ENCODE results near the gene PRICKLE2.

PRICKLE2 gene

DNA sequence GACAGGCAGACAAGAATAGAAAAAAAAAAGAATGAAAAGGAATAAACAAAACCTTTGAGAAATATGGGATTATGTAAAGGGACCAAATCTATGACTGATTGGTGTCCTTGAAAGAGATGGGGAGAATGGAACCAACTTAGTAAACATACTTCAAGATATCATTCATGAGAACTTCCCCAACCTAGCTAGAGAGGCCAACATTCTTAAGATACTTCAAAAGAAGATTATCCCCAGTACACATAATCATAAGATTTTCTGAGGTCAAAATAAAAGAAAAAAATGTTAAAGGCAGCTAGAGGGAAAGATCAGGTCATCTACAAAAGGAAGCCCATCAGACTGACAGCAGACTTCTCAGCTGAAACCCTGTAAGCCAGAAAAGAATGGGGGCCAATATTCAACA, 110.6 kb downstream of the PRICKLE2 start:
- H4K20me1 ChIP-seq (ENCODE audit: insufficient read depth, low read length), result no peaks in the 10 kb centered on the region
- DNase-seq, result no peak
- no peaks in the 10 kb centered on the region for H3K9me2 ChIP-seq (replicated peaks; ENCODE audit: insufficient read depth, low read length)
- no peak overlapping the region for H3K4me2 ChIP-seq (ENCODE audit: low read depth, low read length)
- no peaks in the 10 kb centered on the region for H3F3A ChIP-seq (ENCODE audit: insufficient read depth, low read length)
- no peaks in the 10 kb centered on the region for H3K36me3 ChIP-seq (replicated peaks; ENCODE audit: insufficient read depth, low read length)
- no peak overlapping the region for H3K9ac ChIP-seq (ENCODE audit: low read length)
- no peak overlapping the region for H2AFZ ChIP-seq (ENCODE audit: low read length)
- no peaks in the 10 kb centered on the region for H3K27me3 ChIP-seq (replicated peaks; ENCODE audit: insufficient read depth, low read length)
- no peak overlapping the region for H3K4me3 ChIP-seq (ENCODE audit: low read length)
- no peaks in the 10 kb centered on the region for H3K9me3 ChIP-seq (replicated peaks; ENCODE audit: insufficient read depth, low read length)
- no peaks in the 10 kb centered on the region for H3K79me2 ChIP-seq (ENCODE audit: low read length)
- no peak overlapping the region for H3K27ac ChIP-seq (ENCODE audit: low read length)
- TF ChIP-seq EZH2phosphoT487 (IDR thresholded peaks at IDR 0.05; ENCODE audit: low read length) (no peak), EZH2 (optimal IDR thresholded peaks at IDR 0.05; ENCODE audit: low read depth, low read length) (no peak)
- TF ChIP-seq, protein P1, sequence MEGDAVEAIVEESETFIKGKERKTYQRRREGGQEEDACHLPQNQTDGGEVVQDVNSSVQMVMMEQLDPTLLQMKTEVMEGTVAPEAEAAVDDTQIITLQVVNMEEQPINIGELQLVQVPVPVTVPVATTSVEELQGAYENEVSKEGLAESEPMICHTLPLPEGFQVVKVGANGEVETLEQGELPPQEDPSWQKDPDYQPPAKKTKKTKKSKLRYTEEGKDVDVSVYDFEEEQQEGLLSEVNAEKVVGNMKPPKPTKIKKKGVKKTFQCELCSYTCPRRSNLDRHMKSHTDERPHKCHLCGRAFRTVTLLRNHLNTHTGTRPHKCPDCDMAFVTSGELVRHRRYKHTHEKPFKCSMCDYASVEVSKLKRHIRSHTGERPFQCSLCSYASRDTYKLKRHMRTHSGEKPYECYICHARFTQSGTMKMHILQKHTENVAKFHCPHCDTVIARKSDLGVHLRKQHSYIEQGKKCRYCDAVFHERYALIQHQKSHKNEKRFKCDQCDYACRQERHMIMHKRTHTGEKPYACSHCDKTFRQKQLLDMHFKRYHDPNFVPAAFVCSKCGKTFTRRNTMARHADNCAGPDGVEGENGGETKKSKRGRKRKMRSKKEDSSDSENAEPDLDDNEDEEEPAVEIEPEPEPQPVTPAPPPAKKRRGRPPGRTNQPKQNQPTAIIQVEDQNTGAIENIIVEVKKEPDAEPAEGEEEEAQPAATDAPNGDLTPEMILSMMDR (IDR thresholded peaks at IDR 0.05; ENCODE audit: low read length), result no peak
- no peaks in the 10 kb centered on the region for H3K4me1 ChIP-seq (ENCODE audit: low read length)

DNA sequence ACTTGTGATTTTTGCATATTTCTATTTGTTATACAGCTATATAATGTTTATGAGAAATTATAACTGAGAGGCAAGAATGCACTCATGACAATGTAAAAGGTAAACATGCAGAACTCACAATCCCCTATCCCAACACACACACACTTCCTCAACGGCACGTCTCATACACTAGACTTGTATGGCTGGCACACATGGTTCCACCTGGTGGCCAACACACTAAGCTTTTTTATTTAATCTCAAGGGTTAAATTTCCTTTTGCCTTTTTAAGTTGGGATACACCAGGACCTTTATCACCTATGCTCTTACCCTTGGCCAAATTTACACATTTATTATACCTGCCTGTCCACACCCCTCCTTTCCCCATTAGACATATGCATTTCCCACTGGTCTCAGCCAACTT, 113.4 kb downstream of the PRICKLE2 start:
- H3K9me3 ChIP-seq (replicated peaks; ENCODE audit: insufficient read depth, low read length), result no peaks in the 10 kb centered on the region
- H3F3A ChIP-seq (ENCODE audit: insufficient read depth, low read length), result no peaks in the 10 kb centered on the region
- DNase-seq, result no peak
- H3K79me2 ChIP-seq (ENCODE audit: low read length), result no peaks in the 10 kb centered on the region
- no peak overlapping the region for H2AFZ ChIP-seq (ENCODE audit: low read length)
- H3K27me3 ChIP-seq (replicated peaks; ENCODE audit: insufficient read depth, low read length), result no peaks in the 10 kb centered on the region
- no peaks in the 10 kb centered on the region for H4K20me1 ChIP-seq (ENCODE audit: insufficient read depth, low read length)
- H3K9ac ChIP-seq (ENCODE audit: low read length), result no peak overlapping the region
- H3K36me3 ChIP-seq (replicated peaks; ENCODE audit: insufficient read depth, low read length), result no peaks in the 10 kb centered on the region
- H3K9me2 ChIP-seq (replicated peaks; ENCODE audit: insufficient read depth, low read length), result no peaks in the 10 kb centered on the region
- H3K4me2 ChIP-seq (ENCODE audit: low read depth, low read length), result no peak overlapping the region
- TF ChIP-seq, protein P1 (IDR thresholded peaks at IDR 0.05; ENCODE audit: low read length), result no peak
- TF ChIP-seq EZH2 (optimal IDR thresholded peaks at IDR 0.05; ENCODE audit: low read depth, low read length), result no peak
- TF ChIP-seq EZH2phosphoT487 (IDR thresholded peaks at IDR 0.05; ENCODE audit: low read length), result no peak
- no peak overlapping the region for H3K4me3 ChIP-seq (ENCODE audit: low read length)
- H3K27ac ChIP-seq (ENCODE audit: low read length), result no peak overlapping the region
- no peaks in the 10 kb centered on the region for H3K4me1 ChIP-seq (ENCODE audit: low read length)

DNA sequence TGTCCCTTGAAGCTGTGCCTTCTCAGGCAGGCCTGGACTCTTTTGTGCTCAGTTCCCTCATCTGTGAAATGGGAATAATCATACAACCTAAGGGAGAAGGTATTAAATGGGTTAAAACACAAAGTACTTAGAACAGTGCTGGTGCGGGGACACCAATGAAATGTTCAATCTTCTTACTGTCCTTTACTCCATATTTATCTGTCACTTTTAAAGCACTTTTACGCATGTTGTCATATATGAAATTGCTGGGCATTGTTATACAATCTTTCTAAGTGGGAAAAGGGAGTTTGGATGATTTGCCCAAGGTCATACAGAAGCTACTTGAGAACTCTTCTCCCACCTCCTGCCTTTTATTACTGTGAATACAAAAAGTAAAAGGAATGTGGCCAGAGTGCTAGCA, 114.2 kb downstream of the PRICKLE2 start:
- no peaks in the 10 kb centered on the region for H3K9me3 ChIP-seq (replicated peaks; ENCODE audit: insufficient read depth, low read length)
- no peaks in the 10 kb centered on the region for H3K36me3 ChIP-seq (replicated peaks; ENCODE audit: insufficient read depth, low read length)
- H3K9me2 ChIP-seq (replicated peaks; ENCODE audit: insufficient read depth, low read length), result no peaks in the 10 kb centered on the region
- no peaks in the 10 kb centered on the region for H4K20me1 ChIP-seq (ENCODE audit: insufficient read depth, low read length)
- no peak overlapping the region for H3K4me3 ChIP-seq (ENCODE audit: low read length)
- H3K4me1 ChIP-seq (ENCODE audit: low read length), result no peaks in the 10 kb centered on the region
- H3K79me2 ChIP-seq (ENCODE audit: low read length), result no peaks in the 10 kb centered on the region
- no peak overlapping the region for H3K9ac ChIP-seq (ENCODE audit: low read length)
- DNase-seq, result no peak
- no peak overlapping the region for H3K27ac ChIP-seq (ENCODE audit: low read length)
- H3F3A ChIP-seq (ENCODE audit: insufficient read depth, low read length), result no peaks in the 10 kb centered on the region
- no peak overlapping the region for H3K4me2 ChIP-seq (ENCODE audit: low read depth, low read length)
- TF ChIP-seq EZH2 (optimal IDR thresholded peaks at IDR 0.05; ENCODE audit: low read depth, low read length) (no peak), EZH2phosphoT487 (IDR thresholded peaks at IDR 0.05; ENCODE audit: low read length) (no peak)
- TF ChIP-seq, protein P1 (IDR thresholded peaks at IDR 0.05; ENCODE audit: low read length), result no peak
- no peaks in the 10 kb centered on the region for H3K27me3 ChIP-seq (replicated peaks; ENCODE audit: insufficient read depth, low read length)
- H2AFZ ChIP-seq (ENCODE audit: low read length), result no peak overlapping the region

Measured in MM.1S (cell line).